ENCODE data around the gene FLT3. TPM values are rescaled to one million over a fixed set of nuclear protein-coding genes. Genes with fewer than 3 reads are reported as not detected.

The FLT3 gene
- total RNA-seq, 6 donors from 2014 or later, result 0.89 to 6.3 (median 1.6) TPM

DNA sequence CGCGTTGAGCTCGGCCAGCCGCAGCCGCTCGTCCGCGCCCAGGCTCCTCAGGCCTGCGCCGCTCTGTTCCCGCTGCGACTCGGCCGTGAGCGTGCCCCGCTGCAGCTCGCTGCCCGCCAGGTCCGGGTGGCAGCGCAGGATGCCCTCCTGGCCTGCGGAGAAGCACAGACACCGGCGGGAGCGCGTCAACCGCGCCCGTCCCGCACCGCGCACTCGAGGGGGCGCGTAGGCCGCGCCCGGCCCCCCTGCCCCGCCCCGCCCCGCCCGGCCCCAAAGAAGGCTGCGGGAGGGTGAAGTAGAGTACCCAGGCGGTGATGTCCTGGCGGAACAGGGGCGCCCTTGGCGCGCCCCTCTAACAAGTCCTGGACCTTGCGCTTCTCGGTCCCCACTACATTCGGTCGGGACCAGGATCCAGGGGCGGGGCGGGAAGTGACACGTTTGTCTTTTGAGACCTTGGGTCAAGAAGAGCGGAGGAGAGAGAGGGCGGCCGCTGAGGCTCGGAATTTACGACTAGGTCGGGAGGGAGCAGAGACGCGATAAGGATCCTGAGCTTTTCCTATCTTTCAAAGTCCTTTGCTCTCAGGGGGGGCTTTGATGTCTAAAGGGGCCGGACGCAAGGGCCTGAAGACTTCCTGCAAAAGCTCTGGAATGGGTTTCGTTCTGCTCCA is 121.9 kb downstream of the FLT3 start:
- peaks cover 20 to 30% (median 24%) of the 10 kb centered on the region in 4 donors for H3K4me1 ChIP-seq
- no peak for DNase-seq
- no peak for ATAC-seq (ENCODE audit: low FRiP score in 2 of 2)
- peak overlapping the region in 1 of 4 donors; percentile 25 for H3K4me3 ChIP-seq
- H3K27me3 ChIP-seq, result peaks cover 0 to 80% (median 32%) of the 10 kb centered on the region in 4 donors
- TF ChIP-seq, protein P1, sequence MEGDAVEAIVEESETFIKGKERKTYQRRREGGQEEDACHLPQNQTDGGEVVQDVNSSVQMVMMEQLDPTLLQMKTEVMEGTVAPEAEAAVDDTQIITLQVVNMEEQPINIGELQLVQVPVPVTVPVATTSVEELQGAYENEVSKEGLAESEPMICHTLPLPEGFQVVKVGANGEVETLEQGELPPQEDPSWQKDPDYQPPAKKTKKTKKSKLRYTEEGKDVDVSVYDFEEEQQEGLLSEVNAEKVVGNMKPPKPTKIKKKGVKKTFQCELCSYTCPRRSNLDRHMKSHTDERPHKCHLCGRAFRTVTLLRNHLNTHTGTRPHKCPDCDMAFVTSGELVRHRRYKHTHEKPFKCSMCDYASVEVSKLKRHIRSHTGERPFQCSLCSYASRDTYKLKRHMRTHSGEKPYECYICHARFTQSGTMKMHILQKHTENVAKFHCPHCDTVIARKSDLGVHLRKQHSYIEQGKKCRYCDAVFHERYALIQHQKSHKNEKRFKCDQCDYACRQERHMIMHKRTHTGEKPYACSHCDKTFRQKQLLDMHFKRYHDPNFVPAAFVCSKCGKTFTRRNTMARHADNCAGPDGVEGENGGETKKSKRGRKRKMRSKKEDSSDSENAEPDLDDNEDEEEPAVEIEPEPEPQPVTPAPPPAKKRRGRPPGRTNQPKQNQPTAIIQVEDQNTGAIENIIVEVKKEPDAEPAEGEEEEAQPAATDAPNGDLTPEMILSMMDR (IDR thresholded peaks at IDR 0.05), result no peak
- TF ChIP-seq POLR2A (IDR thresholded peaks at IDR 0.05), result no peak
- no peak for TF ChIP-seq EP300 (IDR thresholded peaks at IDR 0.05)
- no peak for TF ChIP-seq POLR2AphosphoS5 (IDR thresholded peaks at IDR 0.05)
- no peak overlapping the region for H3K27ac ChIP-seq
- H3K9me3 ChIP-seq, result no peaks in the 10 kb centered on the region
- no peaks in the 10 kb centered on the region for H3K36me3 ChIP-seq
- 2 to 3% methylated on average over 15 to 35 of the region's 65 CpGs for WGBS, 2 donors

DNA sequence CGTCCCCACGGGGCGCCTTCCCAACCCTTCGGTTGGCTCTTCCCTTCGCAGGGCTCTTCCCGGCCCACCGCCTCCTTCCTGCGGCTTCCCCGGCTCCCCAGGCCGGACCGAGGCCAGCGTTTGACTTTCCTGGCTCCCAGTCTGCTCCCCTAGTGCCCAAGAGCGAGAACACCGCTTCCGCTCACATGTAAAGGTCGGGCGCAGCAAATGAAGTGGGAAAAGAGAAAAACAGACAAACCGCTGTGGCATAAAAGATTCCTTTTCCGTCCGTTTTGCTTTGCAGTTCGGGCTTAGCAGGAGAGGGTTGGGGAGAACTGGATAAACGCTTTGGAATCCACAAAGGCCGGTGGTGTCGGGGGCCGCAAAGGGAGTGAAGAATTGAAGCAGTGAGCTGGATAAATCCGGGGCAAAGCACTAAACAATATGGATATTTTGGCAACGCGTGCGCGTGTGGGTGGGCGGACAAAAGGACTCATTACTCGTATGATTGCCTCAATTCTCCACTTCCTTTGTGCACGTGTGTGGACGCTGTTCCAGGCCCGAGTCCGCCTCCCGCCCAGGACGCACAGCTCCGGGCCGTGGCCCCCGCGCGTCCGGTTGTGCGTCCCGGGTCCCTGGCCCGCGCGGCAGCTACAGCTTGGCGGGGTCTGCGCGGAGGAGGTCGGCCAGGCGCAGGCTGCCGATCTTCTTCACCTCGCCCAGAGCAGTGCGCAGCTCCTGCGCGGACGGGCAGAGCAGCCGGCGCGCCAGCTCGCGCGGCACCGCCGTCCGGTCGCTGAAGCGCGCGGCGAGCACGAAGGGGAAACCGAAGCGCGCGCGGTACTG is 122.7 kb downstream of the FLT3 start:
- H3K4me3 ChIP-seq, result peak overlapping the region in 1 of 4 donors; percentile 25
- DNase-seq (no peak), ATAC-seq (ENCODE audit: low FRiP score in 2 of 2) (no peak)
- no peak overlapping the region for H3K27ac ChIP-seq
- peaks cover 0 to 76% (median 36%) of the 10 kb centered on the region in 4 donors for H3K27me3 ChIP-seq
- no peaks in the 10 kb centered on the region for H3K9me3 ChIP-seq
- WGBS, 2 donors, result 2 to 4% methylated on average over 40 to 60 of the region's 80 CpGs
- peaks cover 20 to 30% (median 24%) of the 10 kb centered on the region in 4 donors for H3K4me1 ChIP-seq
- no peaks in the 10 kb centered on the region for H3K36me3 ChIP-seq
- TF ChIP-seq EP300 (IDR thresholded peaks at IDR 0.05), result no peak
- TF ChIP-seq, protein P1 (IDR thresholded peaks at IDR 0.05), result no peak
- no peak for TF ChIP-seq POLR2AphosphoS5 (IDR thresholded peaks at IDR 0.05)
- TF ChIP-seq POLR2A (IDR thresholded peaks at IDR 0.05), result no peak

DNA sequence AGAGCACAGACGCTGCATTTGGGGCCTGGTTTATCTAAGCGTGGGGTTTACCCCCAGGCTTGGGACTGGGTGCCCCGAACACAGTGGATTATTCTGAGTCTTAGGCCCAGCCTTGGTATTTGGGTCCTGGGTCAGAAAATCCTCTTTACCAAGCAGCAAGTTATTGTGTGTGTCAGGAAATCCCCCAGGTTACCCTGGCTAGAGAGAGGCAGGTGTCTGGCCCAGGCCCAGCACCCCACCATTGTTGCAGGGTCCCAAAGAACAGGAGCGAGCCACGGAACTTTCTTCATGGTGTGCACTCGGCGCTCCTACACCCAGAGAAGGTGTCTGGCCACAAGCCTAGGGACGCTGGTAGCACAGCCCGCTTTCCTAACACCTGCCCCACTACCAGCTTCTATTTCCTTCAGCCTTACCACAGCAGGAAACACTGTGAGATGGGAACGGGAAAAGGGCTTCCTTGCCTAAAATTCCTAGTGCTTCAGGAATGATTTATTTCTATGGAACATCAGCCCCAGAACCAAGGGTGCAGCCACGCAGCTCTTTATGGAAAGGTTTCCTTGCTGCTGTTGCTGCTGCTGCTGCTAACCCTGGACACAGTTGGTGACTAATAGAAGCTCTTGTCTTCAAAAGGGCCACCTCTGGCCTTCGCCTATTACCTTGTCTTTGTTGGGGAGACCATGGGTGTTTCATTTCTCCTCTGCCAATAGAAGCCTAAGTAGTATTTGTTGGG is 123.8 kb downstream of the FLT3 start:
- H3K9me3 ChIP-seq, result no peaks in the 10 kb centered on the region
- TF ChIP-seq, protein P1 (IDR thresholded peaks at IDR 0.05), result no peak
- TF ChIP-seq EP300 (IDR thresholded peaks at IDR 0.05), result no peak
- TF ChIP-seq POLR2AphosphoS5 (IDR thresholded peaks at IDR 0.05), result no peak
- TF ChIP-seq POLR2A (IDR thresholded peaks at IDR 0.05), result no peak
- no peak overlapping the region for H3K27ac ChIP-seq
- ATAC-seq (ENCODE audit: low FRiP score in 2 of 2), result no peak
- DNase-seq, result no peak
- H3K27me3 ChIP-seq, result peaks cover 0 to 76% (median 38%) of the 10 kb centered on the region in 4 donors
- no peak overlapping the region for H3K4me3 ChIP-seq
- peaks cover 20 to 30% (median 24%) of the 10 kb centered on the region in 4 donors for H3K4me1 ChIP-seq
- no peaks in the 10 kb centered on the region for H3K36me3 ChIP-seq
- WGBS, 2 donors, result 11 to 17% methylated on average over 12 of the region's 12 CpGs

DNA sequence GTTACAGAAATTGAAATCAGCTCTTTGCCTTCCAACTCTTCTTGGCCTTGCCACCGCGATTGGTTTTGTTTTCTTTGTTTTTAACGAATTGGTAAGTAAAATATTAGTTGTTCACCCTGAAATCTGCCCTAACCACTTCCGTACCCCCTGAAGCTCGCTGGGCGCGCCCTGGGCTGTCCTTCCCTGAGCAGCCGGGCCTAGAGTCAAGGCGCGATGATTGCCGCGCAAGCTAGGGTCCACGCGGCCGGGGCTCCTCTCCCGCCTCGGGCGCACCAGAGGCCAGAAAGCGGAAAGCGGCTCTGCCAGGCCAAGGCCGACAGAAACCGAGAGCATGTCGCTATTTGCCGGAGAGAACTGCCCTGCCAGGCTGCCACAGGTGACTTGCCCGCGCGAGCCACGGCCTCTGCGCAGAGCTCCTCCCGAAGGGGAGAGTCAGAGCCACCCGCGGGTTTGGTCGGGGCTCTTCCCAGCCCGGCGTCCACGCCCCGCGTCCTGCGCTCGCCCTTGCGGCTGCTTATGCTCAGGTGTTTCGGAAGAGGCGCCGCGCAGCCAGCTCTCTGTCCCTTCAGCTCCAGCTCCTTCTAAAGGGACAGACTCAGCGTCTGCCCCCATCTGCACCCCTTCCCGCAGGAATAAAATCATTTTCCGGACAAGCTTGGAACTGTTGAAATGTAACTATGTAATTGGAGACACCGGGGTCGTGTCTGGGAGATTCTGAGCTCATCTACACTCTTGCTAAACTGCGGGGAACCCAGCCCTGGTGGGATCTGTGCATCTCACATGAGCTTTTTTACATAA is 124.6 kb downstream of the FLT3 start:
- DNase-seq (no peak), ATAC-seq (ENCODE audit: low FRiP score in 2 of 2) (no peak)
- H3K27me3 ChIP-seq, result peaks cover 0 to 77% (median 40%) of the 10 kb centered on the region in 4 donors
- TF ChIP-seq POLR2A (IDR thresholded peaks at IDR 0.05), result no peak
- no peak for TF ChIP-seq EP300 (IDR thresholded peaks at IDR 0.05)
- no peak for TF ChIP-seq POLR2AphosphoS5 (IDR thresholded peaks at IDR 0.05)
- TF ChIP-seq, protein P1 (IDR thresholded peaks at IDR 0.05), result no peak
- H3K4me3 ChIP-seq, result no peak overlapping the region
- H3K4me1 ChIP-seq, result peaks cover 20 to 30% (median 24%) of the 10 kb centered on the region in 4 donors
- H3K36me3 ChIP-seq, result no peaks in the 10 kb centered on the region
- no peaks in the 10 kb centered on the region for H3K9me3 ChIP-seq
- WGBS, 2 donors, result 4 to 8% methylated on average over 21 to 36 of the region's 51 CpGs
- no peak overlapping the region for H3K27ac ChIP-seq
